HCT116 (cell line): ENCODE results near the gene CFAP45.

Source experiments
- CTCF ChIP-seq, 3 experiments: fragments of 200-600 bp in 1 of 3; sonication (generic) in 1 of 3; IDR thresholded peaks in 2 of 3; conservative IDR thresholded peaks in 1 of 3; 2 replicates each; pipeline ENCODE4 v1.5.1; 2012 to 2017; ENCODE audit warnings: low read depth in 2 of 3, low read length in 2 of 3, antibody characterized with exemption in 1 of 3, borderline replicate concordance in 1 of 3, control low read depth in 1 of 3, mild to moderate bottlenecking in 1 of 3, mixed read lengths in 1 of 3, mixed run types in 1 of 3, moderate library complexity in 1 of 3; ENCODE audit not compliant: insufficient read depth in 1 of 3
- POLR2A ChIP-seq: IDR thresholded peaks from 2 replicates; pipeline ENCODE4 v1.7.0; 2011; ENCODE audit warnings: borderline replicate concordance; ENCODE audit not compliant: insufficient read depth, insufficient read length; ENCODE audit errors: extremely low read depth
- POLR2AphosphoS5 ChIP-seq: IDR thresholded peaks from 2 replicates; pipeline ENCODE4 v1.6.1; 2011; ENCODE audit warnings: mild to moderate bottlenecking, low read depth, low read length, moderate library complexity
- SIN3A ChIP-seq: IDR thresholded peaks from 2 replicates; pipeline ENCODE4 v1.6.1; 2012; ENCODE audit warnings: low read depth
- ZNF274 ChIP-seq: fragments of 200-500 bp; sonication (Bioruptor generic); IDR thresholded peaks from 2 replicates; pipeline ENCODE4 v1.6.1; 2014; ENCODE audit warnings: mild to moderate bottlenecking, low read depth, low read length, inconsistent platforms

GRCh38 chr1:159949123-159949522, 49.2 kb upstream of the CFAP45 start:
- TF ChIP-seq POLR2AphosphoS5 (no peak), ZNF274 (no peak), SIN3A (no peak), POLR2A (no peak), CTCF (IDR thresholded peaks at IDR 0.05 in 2 of 3, conservative IDR thresholded peaks at IDR 0.05 in 1 of 3; ENCODE audit: borderline replicate concordance in 1 of 3, insufficient read depth in 1 of 3, low read depth in 2 of 3, low read length in 2 of 3) (no peak)
